GM18498 (cell line): ENCODE results near the gene DNPH1.

Experiments used
- ATAC-seq: cut with Tn5 transposase; IDR thresholded peaks from one replicate; pipeline ENCODE4 v1.9.1; 2021; ENCODE audit warnings: mild to moderate bottlenecking, moderate library complexity; ENCODE audit not compliant: unreplicated experiment

DNPH1 gene

DNA sequence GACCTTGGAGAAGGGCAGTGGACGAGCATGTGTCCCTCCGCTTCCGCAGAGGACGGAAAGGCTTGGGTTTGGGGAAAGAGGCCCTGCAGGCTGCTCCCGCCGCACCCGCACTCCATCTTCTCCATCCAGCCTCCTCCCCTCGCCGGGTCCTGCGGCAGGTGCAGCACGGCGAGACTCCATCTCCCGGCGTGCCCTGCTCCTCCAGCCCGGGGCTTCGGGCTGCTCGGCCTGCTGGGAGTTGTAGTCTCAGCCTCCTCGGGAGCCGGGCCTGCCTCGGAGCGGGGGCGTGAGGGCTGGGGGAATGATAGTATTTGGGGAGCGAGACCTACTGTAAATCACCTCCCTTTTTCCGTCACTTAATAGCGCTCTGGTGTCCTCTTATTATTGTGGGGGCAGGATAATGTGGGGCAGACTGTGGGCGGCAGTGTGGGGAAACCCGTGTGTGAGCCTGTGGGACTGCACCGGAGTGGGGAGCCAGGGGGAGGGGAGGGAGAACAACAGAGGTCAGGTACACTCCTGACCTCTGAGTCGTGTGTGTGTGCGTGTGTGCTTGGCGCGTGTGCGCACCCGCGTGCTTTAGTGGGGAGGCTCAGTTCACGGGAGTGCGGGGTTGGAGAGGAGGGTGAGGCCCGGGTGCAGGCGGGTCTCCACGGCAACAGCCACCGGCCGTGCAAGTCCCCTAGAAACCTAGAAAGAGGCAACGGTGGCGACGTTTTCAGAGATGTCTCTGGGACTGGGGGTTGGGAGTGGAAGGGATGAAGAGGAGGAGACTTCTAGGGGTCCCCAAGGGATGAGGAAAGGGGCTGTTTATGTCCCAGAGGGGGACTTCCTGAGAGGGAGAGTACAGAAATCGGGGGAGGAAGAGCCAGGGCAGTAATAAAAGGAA lies 18.1 kb upstream of the DNPH1 start:
- ATAC-seq: peak; percentile 91

- ATAC-seq: peak; percentile 36
Observed at GRCh38 chr6:43246301-43247113, 17.2 kb upstream of the DNPH1 start.

DNA sequence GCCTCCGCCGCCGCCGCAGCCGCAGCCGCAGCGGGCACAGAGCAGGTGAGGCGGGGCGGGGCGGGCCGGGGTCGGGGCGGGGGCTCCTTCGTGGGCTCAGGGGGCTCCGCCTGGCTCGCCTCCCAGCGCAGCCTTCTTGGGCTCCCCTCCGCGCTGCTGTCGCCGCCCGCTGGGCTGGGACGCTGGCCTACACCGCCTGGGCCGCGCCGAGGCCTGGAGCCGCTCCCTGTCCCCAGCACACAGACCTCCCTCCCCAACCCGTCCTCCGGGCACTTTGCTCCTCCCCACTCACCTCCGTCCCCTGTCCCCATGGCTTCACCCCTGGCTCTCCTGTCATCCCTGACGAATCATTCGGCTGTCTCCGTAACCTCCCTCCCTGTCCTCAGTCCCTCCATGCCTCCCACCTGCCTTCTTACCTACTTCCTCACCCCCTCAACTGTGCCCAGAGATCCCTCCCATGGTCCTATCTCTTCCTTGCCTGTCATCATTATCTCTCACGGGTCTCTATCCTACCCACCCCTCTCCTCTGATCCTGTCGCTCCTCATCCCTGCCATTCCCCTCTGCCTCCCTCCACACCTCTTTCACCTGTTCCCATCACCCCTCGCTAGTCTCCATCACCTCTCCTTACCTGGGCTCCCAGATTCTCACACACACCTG lies 14.5 kb upstream of the DNPH1 start:
- ATAC-seq: no peak

DNA sequence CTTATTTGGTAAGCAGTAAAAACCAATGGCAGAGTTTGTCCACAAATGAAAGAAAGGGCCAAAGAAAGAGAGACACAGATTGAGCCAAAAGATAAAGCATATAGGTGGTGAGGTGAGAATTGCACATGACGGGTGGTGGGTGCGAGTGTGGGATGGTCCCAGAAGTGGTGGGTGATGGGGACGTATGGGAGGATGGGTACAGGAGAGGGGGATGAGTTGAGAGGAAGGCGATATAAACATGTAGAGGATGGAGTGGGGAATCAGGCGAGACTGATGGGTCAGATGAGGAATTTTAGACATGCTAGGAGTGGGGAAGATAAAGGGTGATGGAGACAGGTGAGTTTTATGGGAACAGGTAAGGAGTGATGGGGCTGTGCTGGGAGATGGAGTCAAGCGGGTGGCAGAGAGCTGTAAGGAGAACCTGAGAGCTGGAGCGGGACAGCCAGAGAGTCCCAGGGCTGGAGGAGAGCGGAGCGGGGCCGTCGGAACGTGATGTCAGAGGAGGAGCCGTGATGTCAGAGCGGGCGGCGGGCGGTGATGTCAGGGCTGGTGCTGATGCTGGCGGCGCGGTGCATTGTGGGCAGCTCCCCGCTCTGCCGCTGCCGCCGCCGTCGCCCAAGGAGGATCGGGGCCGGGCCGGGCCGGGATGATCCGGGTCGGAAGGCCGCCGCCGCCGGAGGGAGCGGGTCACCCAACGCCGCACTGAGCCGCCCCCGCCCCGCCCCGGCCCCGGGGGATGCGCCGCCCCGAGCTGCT lies 13.8 kb upstream of the DNPH1 start, which contains the start of gene TTBK1:
TSS of gene TTBK1 (plus strand) at position 574 of the 756 bp plus-strand sequence. CDS start 3,180 bp downstream, outside the sequence.
- no peak for ATAC-seq

DNA sequence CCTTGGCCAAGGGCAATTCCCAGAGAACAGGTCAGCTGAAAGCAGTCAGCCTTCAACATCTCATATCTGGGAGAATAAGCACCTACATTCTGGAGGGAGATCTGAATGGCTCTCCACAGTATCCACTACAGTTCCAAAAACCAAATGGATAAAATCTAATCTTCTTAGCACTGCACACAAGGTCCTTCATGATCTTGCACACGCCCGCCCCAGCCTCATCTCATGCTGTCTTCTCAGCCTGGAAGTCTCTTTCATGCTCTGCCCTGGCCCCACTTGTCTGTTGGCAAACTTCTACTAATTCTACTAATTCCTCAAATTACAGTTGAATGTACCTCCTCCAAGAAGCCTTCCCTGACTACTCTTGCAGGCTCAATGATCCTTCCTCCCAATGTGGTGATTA lies 12.2 kb upstream of the DNPH1 start:
- ATAC-seq: no peak

GRCh38 chr6:43240950-43241349 lies 11.7 kb upstream of the DNPH1 start:
- ATAC-seq: no peak

DNA sequence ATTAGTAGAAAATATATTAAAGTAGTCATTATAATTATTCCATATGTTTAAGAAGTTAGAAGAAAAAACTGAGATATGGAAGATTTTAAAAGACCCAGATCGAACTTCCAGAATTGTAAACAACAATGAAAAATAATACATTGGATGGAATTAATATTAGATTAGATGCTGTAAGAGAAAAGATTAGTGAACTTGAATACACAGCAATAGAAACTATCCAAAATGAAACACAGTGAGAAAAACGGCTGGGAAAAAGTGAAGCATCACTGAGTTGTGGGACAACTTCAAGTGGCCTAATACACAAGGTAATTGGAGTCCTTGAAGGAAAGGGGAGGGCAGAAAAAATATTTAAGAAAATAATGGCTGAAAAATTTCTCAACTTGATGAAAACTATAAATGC lies 9.8 kb upstream of the DNPH1 start:
- no peak for ATAC-seq

GRCh38 chr6:43235841-43236240 lies 6.6 kb upstream of the DNPH1 start:
- ATAC-seq: no peak

- ATAC-seq: no peak
Observed at GRCh38 chr6:43231735-43232450, 2.6 kb upstream of the DNPH1 start.

DNA sequence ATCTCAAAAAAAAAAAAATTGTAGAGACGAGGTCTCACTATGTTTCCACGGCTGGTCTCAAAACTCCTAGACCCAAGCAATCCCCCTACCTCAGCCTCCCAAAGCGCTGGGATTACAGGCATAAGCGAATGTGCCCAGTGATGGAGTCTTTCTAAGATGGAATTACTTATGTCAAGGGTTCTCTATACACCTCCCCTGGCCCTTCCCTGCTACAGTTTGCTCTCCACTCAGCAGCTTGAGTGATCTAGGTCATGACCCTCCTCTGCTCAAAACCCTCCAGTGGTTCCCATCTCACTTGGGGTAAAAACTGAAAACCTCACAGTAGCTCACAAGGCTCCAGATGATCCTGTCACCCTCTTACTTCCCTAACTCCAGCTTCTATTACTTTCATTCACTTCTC lies 1.8 kb upstream of the DNPH1 start:
- no peak for ATAC-seq

DNA sequence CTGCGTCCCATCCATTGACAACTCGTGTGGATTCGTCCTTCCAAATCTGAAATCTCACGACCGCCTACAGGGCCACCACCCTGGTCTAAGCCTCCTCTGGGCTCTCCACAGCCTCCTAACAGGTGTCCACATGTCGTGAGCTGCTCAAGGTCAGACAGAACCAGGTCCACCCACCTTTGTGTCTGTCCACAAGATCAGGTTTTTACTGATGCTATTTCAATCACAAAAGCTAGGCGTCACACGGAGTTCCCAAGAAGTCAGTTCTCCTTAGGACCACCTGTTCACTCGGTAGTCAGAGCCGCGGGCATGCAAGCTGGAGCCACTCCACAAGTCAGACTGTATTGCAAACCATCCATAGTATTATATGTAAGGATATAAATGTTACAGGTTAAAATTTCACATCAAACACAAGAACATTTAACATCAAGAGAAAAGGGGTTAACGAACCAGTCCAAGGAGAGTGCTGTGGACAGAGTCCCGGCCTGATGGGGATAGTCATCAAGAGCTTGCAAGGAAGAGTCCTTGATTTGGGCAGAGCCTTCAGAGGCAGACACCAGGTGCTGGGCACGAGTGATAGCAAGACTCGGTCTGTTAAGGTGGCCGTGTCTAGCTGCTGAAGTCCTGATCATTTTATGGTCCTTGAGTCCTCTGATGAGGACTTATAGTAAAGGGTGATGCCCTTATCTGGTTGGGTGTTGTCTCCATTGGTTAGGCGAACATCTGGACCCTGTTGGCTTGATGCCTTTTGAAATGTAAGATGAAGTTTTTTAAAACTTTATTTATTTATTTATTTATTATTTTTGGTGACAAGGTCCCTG lies 731 bp upstream of the DNPH1 start:
- ATAC-seq: no peak

GRCh38 chr6:43226192-43226851 lies 3.0 kb downstream of the DNPH1 start:
- no peak for ATAC-seq

GRCh38 chr6:43223175-43223574 lies 6.1 kb downstream of the DNPH1 start:
- ATAC-seq: no peak

- no peak for ATAC-seq
Observed at GRCh38 chr6:43222418-43223059, 6.7 kb downstream of the DNPH1 start.

DNA sequence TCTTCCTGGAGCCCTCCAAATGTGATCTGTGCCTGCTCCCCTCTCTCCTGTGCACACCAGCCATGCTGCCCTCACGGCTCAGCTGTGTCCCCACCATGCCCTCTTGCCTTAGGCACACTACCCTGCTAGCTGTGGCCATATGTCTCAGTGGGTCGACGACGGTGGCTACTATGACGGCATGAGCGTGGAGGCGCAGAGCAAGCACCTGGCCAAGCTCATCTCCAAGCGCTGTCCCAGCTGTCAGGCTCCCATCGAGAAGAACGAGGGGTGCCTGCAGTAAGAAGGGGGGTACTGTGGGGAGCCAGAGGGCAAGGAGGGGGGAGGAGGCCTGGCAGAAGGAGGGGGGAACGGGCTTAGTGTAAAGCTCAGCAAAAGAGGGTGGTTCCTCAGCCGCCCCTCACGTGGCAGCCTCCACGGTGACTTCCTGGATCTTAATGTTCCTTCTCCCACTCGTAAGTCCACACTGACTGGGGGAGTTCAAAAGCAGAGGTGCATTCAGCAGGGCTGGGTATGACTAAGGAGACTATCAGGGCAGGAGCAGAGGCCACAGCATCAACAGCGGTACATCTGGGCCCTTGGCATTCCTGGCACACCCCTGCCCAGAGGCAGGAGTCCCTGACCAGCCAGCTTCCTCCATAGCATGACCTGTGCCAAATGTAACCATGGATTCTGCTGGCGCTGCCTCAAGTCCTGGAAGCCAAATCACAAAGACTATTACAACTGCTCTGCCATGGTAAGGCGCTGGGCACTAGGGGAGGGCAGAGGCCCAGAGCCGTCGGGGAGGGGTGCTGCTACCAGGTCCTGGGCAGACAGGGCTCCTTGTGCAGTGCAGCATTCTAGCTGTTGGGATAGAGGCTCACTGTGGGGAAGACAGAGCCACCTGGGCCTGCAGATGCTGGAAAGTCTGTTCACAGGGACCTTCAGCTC lies 8.0 kb downstream of the DNPH1 start:
- no peak for ATAC-seq

- no peak for ATAC-seq
Observed at GRCh38 chr6:43220439-43220951, 8.8 kb downstream of the DNPH1 start.

- no peak for ATAC-seq
Observed at GRCh38 chr6:43219814-43220213, 9.5 kb downstream of the DNPH1 start.
